HG02759 (cell line): Measurements from ENCODE around the gene XAF1.
"Not testable (repeated sequence)": the region's sequence is repeated elsewhere in the genome, so short reads cannot be mapped to it uniquely, and the experiment has no call there.

Experiments
- ATAC-seq: cut with Tn5 transposase; IDR thresholded peaks from one replicate; pipeline ENCODE4 v1.9.1; 2021; ENCODE audit warnings: mild to moderate bottlenecking, moderate library complexity; ENCODE audit not compliant: unreplicated experiment

XAF1 gene

DNA sequence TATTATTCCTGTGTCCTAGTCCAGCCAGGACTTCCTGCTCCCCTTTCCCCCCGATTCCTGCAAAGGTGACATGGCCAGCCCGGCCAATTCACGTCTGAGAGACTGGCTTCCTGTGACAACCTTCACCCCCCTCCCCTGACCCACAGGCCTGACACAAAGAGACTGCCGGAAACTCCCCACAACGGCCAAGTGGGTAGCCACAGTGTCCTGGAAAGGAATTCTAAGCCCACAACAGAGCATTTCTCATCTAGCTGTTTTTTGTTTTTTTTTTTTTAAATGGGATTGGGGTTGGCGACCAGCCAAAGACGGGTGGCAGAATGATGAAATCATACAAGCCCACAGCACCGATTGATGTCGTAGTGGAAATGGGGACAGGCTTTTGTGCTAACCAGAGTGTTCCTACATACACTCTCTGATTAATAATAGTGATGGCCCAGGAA, 2.8 kb upstream of the XAF1 start:
- ATAC-seq = no peak

DNA sequence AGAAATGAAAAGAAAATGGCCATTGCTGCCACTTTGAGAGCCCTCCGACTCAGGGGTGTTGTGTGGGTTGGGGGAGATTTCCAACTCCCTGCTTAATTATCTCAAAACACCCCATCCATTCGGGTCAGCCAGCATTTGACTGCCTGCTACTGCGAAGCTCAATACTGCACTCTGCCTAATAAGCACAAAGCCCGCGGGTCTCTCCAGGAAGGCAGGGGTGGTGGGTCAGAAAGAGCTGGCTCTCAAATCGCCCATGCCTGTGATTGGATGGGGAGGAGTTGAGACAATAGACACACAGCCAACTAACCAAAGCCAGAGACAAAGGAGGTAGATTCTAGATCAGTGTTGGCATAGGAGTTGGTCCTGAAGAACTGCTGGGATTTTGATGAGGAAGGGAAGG, 2.3 kb upstream of the XAF1 start:
- ATAC-seq = no peak

- ATAC-seq = no peak
Measured at GRCh38 chr17:6755281-6755680, 565 bp upstream of the XAF1 start.

- ATAC-seq = no peak
Measured at GRCh38 chr17:6756425-6757031, 682 bp downstream of the XAF1 start.

- no peak for ATAC-seq
Measured at GRCh38 chr17:6757747-6758146, 1.9 kb downstream of the XAF1 start.

- no peak for ATAC-seq
Measured at GRCh38 chr17:6761779-6762178, 5.9 kb downstream of the XAF1 start.

GRCh38 chr17:6768447-6768846, 12.6 kb downstream of the XAF1 start:
- no peak for ATAC-seq

DNA sequence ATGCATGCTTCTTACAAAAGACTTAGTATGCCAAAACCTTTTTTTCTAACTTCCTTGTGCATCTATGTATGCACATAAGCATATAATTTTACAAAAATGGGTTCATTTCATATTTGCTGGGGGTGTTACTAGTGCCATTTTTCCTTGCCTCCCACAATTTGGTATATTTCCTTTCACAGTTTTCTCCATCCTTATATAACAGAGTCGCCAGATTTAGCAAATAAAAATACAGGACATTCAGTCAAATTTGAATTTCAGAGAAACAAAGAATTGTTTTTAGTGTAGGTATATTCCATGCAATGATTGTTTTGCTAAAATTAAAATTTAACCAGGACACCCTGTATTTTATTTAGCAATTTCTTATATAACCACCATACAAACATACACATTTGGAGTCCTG, 16.2 kb downstream of the XAF1 start:
- ATAC-seq = no peak

DNA sequence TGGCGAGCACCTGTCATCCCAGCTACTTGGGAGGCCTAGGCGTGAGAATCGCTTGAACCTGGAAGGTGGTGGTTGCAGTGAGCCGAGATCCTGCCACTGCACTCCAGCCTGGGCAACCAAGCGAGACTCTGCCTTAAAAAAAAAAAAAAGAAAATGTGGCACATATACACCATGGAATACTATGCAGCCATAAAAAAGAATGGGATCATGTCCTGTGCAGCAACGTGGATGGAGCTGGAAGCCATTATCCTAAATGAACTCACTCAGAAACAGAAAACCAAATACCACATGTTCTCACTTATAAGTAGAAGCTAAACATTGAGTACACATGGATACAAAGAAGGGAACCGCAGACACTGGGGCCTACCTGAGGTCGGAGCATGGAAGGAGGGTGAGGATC, 19.1 kb downstream of the XAF1 start:
- not testable (repeated sequence) for ATAC-seq

DNA sequence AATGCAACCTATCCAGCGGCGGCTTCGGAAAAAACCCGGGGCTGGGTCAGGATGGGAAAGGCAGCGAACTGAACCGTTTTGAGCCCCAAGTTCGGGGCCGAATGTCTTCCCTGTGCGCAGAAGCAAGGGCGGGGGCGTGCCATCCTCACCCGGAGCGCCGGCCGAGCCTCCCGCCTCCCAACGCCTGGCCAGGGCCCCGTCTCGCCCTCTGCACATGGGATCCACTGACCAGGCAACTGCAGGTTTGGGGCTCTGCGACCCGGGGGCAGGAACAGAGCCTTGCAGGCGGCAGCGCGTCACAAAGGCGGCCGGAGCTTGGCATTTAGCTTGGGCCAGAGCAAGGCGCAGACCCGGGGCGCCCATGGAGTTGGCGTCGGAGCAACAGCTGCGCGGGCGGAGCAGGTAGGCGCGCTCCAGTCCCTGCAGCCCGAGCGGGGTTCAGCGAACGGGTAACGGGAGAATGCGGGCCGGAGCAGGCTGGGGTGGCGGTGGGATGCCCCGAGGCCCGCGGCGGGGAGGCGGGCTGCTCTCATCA, 20.1 kb downstream of the XAF1 start, which contains the start of gene FBXO39:
Gene FBXO39, plus strand, starts transcription at position 345 of the 535 bp plus-strand sequence. CDS start 3,654 bp downstream, outside the sequence.
- no peak for ATAC-seq

- no peak for ATAC-seq
Measured at GRCh38 chr17:6779411-6779810, 23.6 kb downstream of the XAF1 start.

DNA sequence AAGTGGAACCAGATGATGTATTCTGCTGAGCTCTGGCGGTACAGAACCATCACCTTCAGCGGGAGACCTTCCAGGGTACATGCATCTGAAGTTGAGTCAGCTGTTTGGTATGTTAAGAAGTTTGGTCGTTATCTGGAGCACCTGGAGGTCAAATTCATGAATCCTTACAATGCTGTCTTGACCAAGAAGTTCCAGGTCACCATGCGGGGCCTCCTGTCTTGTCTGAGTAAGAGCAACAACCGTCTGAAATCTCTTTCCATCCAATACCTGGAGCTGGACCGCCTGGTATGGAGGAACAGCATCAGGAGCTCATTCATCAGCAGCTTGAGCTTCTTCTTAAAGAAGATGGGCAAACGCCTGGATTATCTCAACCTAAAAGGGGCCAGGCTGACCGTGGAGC, 24.2 kb downstream of the XAF1 start:
- ATAC-seq = no peak

DNA sequence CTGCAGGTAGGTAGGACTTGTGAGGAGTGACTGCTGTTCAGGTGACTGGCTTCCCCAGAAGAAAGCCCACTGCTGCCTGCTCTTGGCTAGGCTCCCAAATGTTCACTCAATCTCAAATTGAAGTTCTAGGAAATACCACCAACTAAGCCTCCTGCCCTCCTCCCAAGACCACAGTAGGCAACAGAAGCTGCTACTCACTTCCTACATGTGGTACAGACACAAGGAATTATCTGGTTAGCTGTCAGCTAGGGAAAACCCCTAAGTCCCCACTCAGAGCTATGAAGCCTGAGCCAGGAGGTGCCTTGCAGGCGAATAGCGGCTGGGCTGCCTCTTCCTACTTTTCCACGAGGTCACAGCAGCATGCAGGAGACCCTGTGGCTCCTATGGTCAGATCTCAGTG, 25.0 kb downstream of the XAF1 start:
- ATAC-seq = no peak

DNA sequence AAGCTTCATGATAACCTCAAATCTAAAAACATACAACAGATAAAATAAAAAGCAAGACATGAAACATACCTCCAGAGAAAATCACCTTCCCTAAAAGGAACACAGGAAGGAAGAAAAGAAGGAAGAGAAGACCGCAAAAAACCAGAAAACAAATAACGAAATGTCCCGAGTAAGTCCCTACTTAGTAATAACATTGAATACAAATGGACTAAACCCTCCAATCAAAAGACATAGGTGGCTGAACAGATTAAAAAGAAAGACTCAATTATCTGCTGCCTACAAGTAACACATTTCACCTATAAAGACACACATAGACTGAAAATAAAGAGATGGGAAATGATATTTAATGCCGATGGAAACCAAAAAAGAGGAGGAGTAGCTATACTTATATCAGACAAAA, 26.4 kb downstream of the XAF1 start:
- ATAC-seq = no peak

DNA sequence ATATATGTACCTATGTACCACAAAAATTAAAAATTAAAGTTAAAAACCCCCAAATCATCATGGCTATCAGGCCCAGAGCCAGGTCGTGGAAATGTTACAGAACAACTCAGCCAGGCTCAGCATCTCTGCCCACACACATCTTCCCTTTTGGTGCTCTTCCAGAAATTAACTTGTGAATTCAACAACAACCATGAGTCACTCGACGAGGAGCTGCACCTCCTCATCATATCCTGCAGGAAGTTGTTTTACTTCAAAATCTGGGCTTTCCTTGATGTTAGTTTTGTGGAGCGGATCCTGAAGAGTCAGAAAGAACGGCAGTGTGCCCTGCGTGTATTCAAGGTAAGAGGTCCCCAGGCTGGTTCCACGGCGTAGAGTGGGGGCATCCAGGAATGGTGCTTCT, 30.8 kb downstream of the XAF1 start:
- ATAC-seq = no peak

DNA sequence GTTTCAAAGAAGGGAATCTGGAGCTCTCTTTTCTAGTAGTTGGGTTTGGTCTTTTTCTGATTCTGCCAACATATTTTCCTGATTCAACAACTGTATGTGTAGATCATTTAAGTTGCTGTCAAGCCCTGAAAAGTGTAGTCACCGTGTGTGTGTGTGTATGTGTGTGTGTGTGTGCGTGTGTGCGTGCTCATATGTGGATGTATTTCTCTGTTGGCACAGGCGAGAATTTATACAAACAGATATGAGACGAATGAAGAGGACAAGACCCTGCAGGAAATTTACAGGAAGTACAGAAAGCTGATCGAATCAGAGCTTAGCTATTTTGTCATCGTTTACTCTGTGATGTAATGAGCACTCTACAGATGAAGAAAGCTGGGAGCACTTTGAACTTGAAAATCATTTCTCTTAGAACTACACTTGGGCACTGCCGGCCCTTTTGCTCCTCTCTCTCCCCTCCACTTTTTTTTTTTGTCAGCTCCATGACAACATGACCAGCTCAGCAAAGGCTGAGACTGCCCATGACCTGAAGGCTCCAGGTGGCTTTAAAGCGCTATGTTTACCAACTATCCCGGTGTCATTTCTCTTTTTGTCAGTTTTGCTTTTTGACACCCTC, 31.3 kb downstream of the XAF1 start:
- ATAC-seq = no peak

DNA sequence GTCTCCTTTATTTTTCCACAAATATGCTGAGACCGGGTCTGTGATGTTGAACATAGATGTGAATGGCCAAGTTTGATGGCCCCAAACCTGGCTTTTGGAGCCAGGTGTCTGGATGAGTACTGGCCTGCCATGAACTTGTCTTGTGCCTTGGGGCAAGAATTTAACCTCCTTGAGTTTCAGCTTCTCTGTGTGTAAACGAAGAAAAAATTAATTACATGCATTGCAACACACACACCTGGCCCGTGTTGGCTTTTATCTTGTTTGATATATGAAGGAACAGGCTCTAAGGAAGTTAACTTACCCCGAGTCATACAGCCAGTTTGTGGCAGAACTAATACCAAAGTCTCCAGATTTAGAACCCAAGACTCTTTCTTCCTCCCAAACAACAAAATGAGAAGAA, 33.3 kb downstream of the XAF1 start:
- ATAC-seq = no peak

DNA sequence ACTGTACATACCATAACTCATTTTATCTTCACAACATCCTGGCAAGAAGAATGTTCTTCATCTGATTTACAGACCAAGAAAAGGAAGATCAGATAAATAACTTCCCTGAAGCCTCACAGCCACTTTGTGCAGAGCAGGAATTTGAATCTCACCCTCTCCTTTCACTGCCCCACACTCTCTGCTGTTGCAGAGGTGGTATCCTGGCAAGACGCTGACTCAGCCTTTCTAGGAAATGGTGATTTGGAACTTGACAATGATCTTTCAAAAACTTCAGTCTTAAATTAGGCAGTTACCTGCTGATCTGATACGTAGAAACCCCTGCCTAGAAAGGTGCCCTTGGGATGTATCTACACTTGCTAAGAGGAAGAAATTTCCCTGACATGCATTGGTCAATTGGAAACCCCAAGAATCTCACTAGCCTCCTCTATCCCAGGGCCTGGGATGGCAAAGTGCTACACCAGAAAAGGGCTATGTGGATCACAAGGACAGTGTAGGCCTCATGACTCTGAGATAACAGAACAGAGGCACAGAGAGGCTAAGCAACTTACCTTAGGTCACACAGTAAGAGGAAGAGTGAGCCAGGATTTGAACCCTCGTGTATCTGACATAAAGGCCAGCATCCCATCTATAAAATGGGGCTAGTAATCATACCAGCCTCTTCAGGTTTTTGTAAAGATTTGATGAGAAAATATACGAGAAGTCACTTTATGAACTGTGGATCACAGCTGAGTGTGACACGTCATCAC, 38.1 kb downstream of the XAF1 start:
- ATAC-seq = no peak

DNA sequence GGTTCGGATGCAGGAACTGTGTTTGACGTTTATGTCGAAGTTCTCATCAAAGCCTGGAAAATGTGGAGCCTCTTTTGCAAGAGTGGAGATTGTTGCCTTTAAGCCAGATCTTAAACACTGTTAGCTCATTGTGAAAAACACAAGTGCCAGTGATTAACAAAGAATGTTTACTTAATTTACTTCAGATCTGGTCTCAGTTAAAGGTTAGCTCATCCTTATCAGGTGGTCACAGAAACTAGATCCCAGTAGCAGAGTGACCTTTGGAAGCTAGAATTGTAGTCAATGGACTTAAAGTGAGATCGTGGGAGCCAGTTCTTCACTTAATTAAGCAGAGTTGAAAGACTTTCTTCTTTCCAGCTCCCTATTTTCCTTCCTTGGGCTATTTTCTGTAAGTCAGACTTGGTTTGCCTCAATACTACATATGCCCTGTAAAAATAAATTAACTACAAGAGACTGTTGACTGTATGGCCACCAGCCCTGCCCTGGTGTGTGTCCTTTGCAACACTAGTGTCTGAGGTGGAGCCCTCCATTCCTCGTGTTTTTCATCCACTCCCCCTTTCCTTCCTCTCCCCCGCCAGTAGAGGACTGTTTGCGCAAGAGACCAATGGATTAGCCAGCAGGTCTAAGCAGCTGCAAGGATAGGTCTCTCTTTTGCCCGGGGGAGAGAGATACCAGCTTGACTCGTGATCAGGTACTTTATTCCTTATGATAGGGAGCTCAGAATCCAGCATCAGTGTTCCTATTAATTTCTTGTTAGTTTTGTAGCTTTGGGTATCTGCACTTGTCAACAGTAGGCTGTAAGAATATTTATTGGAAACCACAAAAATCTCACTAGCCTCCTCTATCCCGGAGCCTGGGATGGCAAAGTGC, 40.4 kb downstream of the XAF1 start:
- ATAC-seq = no peak

GRCh38 chr17:6796887-6797490, 41.1 kb downstream of the XAF1 start:
- ATAC-seq = no peak
